Hypothalamus (tissue), 51 donors: ENCODE measurements around the gene C1orf35.
A peak's percentile ranks its signal among the peaks of the same experiment; 100 is the strongest.

Source experiments
- DNase-seq, 51 donors: peaks; one replicate each; lab custom pipeline; 2025; lab: John Stamatoyannopoulos, UW

The C1orf35 gene

DNA sequence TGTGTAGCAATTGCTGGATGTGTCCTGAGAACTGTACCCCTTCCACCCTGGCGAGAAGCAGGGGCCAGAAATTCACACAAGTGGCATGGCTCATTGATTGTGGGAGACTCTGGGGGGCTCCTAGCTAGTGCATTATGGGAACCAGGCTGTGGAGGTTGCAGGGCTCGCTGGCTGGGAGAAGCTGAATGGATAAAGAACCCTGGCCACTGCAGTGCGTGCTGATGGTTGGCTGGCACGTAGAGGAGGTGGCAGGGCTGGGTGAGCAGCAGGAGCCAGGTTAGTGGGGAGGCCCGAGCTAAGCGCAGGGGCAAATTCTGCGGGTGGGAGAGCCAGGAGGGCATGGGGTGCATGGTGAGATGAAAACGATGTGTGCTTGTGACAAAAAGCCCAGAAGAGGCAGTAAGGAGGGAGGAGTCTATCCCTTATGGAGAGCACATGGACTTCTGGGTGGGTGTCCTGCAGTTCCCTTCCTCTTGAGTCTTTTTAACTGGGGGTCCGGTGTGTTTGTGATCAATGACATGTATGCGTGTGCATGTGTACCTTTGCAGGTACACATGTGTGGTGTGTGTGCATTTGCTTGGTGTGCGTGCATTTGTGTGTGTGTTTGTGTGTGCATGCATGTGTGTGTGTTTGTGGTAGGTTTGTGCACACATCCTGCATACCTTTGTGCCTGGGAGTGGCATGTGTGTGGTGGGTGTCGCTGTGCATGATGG is 40.5 kb upstream of the C1orf35 start:
- no peak for DNase-seq

- DNase-seq = peak in 5 of 51 donors; percentile 13 to 50 (median 31)
Observed at GRCh38 chr1:228142701-228143136, 39.6 kb upstream of the C1orf35 start.

- no peak for DNase-seq
Observed at GRCh38 chr1:228142155-228142691, 39.1 kb upstream of the C1orf35 start.

DNA sequence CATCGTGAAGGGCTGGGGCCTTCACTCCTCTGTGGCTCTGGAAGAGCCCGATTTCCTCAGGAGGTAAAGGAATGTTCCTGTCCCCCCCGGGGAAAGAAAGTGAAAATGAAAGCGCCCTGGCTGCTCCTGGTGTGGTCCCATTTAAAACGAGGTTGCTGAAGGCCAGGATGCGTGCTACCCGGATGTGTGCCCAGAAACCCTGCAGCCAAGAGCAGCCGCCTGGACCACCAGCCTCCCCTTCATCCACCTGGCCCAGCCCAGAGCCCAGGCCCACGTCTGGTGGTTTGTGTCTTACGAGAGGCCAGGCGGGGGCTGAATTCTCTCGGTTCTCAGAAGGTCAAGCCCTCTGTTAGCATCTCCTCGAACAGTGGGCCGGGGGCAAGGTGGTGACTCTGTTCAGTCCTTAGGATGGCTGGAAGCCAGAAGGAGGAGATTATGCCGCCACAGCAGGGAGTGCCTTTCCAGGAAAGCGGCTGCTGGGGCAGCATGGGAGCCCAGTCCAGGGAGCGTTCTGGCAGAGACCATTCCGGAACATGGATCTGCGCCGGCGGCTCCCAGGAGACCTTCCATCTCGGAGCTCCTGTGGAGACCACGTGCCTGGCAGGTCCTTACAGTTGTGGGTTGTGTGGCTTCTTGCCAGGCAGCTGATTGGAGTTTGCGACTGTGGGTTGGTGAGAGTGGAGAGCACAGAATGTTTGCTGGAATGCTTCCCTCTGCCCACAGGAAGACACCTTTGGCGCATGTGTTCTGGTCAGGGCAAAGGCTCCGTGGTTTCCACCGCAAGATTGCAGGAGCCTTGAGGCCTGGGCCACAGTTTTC is 38.3 kb upstream of the C1orf35 start:
- DNase-seq = peak in 2 of 51 donors; percentile 28 to 29

DNA sequence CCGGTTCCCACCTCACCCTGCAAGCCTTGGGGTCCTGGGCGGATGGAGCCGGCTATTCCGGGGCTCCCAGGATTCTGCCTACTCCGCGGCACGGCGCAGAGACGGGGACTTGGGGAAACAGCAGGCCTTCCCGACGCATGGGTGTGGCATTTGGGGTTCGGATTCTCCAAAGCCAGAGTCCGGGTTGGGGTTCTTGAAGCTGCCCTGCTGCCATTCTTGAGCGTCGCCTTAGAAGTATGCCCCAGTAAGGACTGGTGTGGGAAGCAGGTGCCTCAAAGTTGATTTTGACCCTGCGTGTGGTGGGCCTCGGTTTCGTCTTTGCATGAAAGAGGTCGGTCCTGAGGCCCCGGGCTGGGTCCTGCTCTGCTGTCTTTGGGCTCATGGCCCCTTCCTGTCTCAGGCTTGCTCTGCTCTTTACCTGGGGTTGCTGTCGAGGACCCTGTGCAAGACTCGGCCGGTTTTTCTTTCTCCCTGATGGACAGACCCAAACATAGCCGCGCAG is 37.6 kb upstream of the C1orf35 start:
- DNase-seq = no peak

DNA sequence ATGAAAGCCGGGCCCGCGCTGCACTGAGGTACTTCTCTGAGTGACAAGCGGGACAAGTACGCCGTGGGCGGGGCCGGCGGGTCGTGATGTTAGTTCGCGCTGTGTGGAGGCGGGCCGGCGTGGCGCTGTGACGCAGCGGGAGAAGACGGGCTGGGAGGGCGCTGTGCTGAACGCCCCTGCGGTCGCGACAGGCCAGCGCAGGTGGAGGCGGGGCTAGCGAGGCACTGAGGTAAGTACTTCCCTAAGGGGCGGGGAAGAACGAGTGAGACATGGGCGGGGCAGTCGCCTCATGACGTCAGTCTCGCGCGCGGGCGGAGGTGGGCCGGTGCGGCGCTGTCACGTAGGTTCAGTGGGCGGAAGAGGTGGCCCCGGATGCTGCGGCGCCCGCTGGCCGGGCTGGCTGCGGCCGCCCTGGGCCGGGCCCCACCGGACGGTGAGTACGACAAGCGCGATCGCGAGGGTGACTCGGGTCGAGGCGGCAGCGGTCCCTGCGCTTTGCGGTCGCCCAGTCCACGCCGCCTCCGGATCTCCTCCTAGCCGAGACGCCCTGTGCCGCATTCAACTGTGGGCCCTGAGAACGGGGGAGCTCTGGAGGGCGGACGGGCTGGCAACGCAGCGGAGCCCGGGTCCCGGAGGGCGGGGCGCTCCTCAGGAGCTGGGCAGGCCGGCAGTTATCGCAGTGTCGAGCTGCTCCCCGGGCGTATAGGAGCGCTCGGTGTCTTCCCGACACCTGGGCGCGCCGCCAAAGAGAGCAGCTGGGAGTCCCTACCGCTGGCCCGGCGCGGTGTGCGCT is 37.0 kb upstream of the C1orf35 start, which contains the start of gene GUK1:
Gene GUK1 (plus strand): TSS at position 349 of the 793 bp plus-strand sequence. CDS start 24 bp downstream, at position 373.
- peak; percentile 63 to 100 (median 98) for DNase-seq

GRCh38 chr1:228139406-228139930 is 36.3 kb upstream of the C1orf35 start:
- DNase-seq = no peak

- DNase-seq = no peak
Observed at GRCh38 chr1:228136901-228137300, 33.8 kb upstream of the C1orf35 start.

DNA sequence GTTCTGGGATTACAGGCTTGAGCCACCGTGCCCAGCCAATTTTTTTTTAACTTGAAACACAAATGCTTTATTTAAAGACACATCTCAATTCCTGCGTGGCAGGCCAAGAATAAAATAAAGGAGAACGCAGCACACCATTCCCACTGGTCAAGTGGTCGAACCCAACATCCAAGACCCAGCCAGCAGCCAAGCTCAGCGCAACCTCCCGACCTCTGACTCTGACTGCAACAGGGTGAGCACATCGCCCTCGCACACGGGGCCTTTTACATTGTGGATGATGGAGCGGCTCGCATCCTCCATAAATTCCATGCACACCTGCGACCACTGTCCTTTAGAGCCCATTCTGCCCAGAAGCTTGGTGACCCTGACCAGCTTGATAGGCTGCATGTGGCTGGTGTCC is 31.5 kb upstream of the C1orf35 start:
- DNase-seq = no peak

- no peak for DNase-seq
Observed at GRCh38 chr1:228131766-228132165, 28.6 kb upstream of the C1orf35 start.

DNA sequence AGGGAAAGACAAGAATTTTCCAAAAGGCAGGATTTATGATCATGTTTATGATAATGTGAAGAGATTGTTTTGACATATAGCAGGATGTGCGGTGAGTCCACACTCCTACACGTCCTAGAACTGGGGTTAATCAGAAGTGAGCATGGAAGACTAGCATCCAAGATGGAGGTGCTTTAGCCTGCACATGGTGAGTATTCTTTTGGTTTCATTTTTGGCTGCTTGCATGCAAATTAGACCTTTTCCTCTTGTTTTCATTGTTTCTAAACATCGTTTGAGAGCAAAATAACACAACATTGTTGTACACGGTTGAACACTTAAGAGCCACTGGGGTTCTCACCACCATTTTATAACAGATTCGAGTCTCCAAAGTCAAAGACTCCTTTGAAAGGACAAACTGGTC is 22.1 kb upstream of the C1orf35 start:
- no peak for DNase-seq

- no peak for DNase-seq
Observed at GRCh38 chr1:228123505-228123904, 20.4 kb upstream of the C1orf35 start.

DNA sequence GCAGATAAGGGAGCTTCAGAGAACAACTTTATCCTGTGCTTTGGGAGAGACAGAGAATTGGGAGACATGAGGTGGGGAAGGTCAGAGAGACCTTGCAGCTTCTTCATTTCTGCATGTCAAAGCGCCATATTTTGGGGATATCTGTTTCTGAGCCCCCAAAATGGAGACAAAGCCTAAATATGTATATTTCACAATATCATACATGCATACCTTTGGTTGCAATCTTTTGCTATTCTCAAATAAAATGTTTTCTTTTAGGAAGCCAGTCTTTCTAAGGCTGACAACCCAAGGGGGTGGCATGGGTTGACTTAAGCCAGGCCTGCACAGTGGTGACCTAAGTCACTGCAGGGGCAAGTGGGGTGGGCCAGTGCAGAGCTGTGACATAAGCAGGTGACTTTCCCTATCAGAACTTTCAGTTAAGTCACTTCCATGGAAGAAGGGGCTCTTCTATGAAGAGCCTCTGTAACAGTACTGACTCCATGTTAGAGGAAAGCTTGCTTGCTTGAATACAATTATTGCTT is 19.9 kb upstream of the C1orf35 start:
- no peak for DNase-seq

DNA sequence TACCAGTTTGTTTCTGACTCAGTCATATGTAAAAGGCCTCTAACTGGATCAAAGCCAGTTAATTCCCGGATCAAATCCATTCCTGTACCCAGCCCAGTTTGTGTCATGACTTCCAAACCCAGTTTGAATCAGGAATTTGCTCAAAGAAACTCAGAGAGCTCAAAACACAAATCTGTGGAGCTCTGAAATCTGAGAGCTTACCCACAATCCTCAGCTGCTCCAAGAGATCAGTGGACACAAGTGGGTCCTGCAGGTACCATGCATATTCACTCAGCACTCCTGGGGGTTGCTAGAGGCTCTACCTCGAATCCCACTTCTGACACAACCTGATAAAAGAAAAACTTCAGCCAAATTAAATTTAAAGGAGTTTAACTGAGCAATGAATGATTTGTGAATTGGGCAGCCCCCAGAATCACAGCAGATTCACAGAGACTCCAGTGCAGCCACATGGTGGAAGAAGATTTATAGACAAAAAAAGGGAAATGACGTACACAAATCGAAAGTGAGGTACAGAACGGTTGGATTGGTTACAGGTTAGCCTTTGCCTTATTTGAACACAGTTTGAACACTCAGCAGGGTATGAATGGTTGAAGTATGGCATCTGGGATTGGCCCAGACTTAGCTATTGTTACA is 17.8 kb upstream of the C1orf35 start:
- DNase-seq = no peak

- no peak for DNase-seq
Observed at GRCh38 chr1:228120351-228120750, 17.2 kb upstream of the C1orf35 start.

GRCh38 chr1:228118040-228118439 is 14.9 kb upstream of the C1orf35 start:
- no peak for DNase-seq

DNA sequence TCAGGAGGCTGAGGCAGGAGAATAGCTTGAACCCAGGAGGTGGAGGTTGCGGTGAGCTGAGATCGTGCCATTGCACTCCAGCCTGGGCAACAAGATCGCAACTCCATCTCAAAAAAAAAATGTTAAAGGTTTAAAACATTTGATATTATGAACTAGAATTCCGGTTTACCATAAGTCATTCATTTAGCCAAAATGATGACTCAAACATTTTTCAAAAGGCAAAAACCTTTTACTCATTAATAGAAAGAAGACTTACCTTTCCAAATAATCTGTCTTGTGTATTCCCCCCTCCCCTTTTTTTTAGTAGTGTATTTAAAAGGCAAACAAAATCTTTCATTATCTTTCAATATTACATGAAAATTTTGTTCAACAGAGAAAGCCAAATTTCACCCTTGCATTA is 14.2 kb upstream of the C1orf35 start:
- DNase-seq = no peak

GRCh38 chr1:228114827-228115226 is 11.7 kb upstream of the C1orf35 start:
- no peak for DNase-seq

DNA sequence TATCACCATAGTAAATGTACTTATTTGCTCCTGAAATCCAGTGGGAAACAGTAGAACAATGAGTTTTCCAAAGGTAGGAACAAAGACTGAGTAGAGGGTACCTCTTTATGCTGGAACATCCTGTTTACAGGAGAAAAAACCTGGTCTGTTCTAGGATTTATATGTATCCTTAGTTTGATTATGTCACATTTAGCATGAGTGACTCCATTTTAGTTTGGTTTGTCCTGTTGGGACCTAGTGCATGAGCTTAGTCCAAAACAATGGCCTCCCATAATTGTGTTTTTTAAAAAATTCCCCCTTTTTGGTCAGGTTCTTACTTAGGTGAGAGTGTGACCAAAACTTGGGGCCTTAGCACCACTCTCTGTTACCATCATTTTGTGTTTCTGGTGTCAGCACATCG is 9.5 kb upstream of the C1orf35 start:
- DNase-seq = no peak

DNA sequence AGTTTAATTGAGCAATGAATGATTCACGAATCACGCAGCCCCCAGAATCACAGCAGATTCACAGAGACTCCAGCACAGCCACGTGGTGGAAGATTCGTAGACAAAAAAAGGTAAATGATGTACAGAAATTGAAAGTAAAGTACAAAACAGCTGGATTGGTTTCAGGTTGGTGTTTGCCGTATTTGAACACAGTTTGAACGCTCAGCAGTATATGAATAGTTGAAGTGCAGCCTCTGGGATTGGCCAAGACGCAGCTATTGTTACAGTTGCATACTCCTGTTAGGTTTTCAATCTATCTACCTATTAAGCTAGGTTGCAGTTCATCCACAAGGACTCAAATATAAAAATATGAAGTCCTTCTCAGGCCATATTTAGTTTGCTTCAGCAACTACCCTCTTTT is 9.0 kb upstream of the C1orf35 start:
- DNase-seq = no peak
